H1 (cell line): ENCODE measurements around the gene FAM24A. TPM values are rescaled to one million over a fixed set of nuclear protein-coding genes. Genes with fewer than 3 reads are reported as not detected.

Experiments used
- GABPA ChIP-seq: IDR thresholded peaks from 2 replicates; pipeline ENCODE4 v1.6.1; 2011; ENCODE audit warnings: mild to moderate bottlenecking, low read length, moderate library complexity, borderline replicate concordance; ENCODE audit not compliant: insufficient read depth
- RBBP5 ChIP-seq: IDR thresholded peaks from 2 replicates; pipeline ENCODE4 v1.7.1; 2012; ENCODE audit warnings: low read depth, mild to moderate bottlenecking, inconsistent platforms, low read length, moderate library complexity, borderline replicate concordance
- polyA plus RNA-seq, 7 experiments: library from polyadenylated mRNA; depleted of rRNA in 3 of 7; stranded (reverse) in 5 of 7; unstranded in 2 of 7; fragments of >200 nt in 5 of 7; fragments of 200-250 nt in 2 of 7; gene quantifications; 1 replicate in 5 of 7; 2 replicates in 1 of 7; 4 replicates in 1 of 7; pipeline versions ENCODE4 v1.2.1 to v1.2.3, GENCODE V29; 2011 to 2013; ENCODE audit warnings: missing spikeins in 2 of 7, mixed read lengths in 2 of 7
- total RNA-seq: library from RNA; stranded (reverse); fragmentation: NEBNext Ultra II Directional; extraction: Animal tissue kit (Norgen Biotek cat#: 25700); gene quantifications from 2 replicates; pipeline ENCODE4 v1.2.1, GENCODE V29; 2021
- TF ChIP-seq, protein P1 (sequence below): IDR thresholded peaks from 2 replicates; pipeline ENCODE4 v1.6.1; 2012; ENCODE audit warnings: inconsistent platforms

Gene FAM24A
- total and polyA plus RNA-seq, 2 of the 8 experiments (the other 6 are each of a cell fraction or from before 2014, with no cell fraction given): not detected

DNA sequence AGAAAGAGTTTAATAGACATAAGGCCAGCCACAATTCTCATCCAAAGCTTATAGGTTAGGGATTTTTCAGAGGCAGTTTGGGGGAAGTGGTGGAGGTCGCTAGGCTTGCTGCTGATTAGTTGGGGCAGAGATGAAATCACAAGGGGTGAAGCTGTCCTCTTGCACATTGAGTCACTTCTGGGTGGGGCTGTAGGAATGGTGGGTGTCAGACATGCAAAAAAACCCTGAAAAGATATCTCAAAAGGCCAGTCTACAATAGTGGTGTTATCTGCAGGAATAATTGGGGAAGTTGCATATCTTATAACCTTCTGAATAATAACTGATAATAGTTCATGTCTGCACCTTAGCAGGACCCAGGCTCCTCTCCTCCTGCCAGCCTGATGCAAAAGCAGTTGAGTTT, 33.1 kb upstream of the FAM24A start (continued):
- TF ChIP-seq RBBP5 (no peak), GABPA (no peak)
- TF ChIP-seq, protein P1, sequence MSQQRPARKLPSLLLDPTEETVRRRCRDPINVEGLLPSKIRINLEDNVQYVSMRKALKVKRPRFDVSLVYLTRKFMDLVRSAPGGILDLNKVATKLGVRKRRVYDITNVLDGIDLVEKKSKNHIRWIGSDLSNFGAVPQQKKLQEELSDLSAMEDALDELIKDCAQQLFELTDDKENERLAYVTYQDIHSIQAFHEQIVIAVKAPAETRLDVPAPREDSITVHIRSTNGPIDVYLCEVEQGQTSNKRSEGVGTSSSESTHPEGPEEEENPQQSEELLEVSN: no peak
